ENCODE measurements around the gene OTOP3. TPM values are rescaled to one million over a fixed set of nuclear protein-coding genes. Genes with fewer than 3 reads are reported as not detected.

OTOP3 gene
- polyA plus RNA-seq, 1 experiment, result not detected

DNA sequence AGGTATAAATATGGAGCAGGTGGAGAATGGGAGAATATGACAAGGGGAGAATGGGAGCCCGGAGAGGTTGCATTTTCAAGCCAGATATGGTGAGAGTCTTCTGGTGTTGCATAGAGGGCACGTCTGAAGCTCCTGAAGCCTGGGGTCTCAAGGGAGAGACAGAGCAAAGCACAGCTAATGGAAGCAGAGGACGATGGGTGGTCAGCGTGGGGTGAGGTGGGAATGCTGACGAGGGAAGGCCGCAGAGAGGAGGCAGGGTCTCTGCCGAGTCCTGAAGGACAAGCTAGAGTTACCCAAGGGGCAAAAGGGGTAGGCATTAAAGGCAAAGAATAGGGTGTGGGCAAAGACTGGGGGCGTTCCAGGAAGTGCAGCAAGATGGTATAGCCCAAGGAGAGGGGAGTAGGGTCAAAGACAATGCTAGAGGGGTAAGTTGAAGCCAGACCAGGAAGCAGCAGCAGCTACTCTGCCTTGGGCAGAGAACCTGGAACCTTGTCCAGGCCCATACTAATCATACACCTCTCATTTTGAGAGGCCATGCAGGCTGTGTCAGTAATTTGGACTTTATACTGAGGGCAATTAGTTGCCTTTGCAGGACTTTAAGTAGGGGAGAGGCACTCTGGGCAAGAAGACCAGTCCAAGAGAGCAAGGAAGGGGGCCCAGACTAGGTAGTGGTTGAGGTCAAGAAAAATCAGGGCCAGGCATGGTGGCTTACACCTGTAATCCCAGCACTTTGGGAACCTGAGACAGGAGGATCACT lies 2.7 kb downstream of the OTOP3 start:
- ChIA-PET POLR2A (no interaction called here), CTCF (interaction anchor here (1.6 kb wide), 1 partner anchor 19 kb away, joined by 6 read pairs; no protein-coding TSS in a partner anchor)
- Histone ChIP-seq H3K4me3 (ENCODE audit: low read depth, low read length) (no peak overlapping the region), H3K27me3 (ENCODE audit: control insufficient read depth, insufficient read depth, low read length) (peaks cover 69% of the 10 kb centered on the region), H3K9me3 (ENCODE audit: control insufficient read depth, insufficient read depth, low read length) (no peaks in the 10 kb centered on the region; the same call in 1 of the 2 replicates), H3K27ac (ENCODE audit: low read depth, low read length) (no peak overlapping the region)
- TF ChIP-seq, protein P1, sequence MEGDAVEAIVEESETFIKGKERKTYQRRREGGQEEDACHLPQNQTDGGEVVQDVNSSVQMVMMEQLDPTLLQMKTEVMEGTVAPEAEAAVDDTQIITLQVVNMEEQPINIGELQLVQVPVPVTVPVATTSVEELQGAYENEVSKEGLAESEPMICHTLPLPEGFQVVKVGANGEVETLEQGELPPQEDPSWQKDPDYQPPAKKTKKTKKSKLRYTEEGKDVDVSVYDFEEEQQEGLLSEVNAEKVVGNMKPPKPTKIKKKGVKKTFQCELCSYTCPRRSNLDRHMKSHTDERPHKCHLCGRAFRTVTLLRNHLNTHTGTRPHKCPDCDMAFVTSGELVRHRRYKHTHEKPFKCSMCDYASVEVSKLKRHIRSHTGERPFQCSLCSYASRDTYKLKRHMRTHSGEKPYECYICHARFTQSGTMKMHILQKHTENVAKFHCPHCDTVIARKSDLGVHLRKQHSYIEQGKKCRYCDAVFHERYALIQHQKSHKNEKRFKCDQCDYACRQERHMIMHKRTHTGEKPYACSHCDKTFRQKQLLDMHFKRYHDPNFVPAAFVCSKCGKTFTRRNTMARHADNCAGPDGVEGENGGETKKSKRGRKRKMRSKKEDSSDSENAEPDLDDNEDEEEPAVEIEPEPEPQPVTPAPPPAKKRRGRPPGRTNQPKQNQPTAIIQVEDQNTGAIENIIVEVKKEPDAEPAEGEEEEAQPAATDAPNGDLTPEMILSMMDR (IDR thresholded peaks at IDR 0.05; ENCODE audit: low read depth, low read length), result no peak
- DNase-seq (ENCODE audit: low read depth, low spot score), result no peak

DNA sequence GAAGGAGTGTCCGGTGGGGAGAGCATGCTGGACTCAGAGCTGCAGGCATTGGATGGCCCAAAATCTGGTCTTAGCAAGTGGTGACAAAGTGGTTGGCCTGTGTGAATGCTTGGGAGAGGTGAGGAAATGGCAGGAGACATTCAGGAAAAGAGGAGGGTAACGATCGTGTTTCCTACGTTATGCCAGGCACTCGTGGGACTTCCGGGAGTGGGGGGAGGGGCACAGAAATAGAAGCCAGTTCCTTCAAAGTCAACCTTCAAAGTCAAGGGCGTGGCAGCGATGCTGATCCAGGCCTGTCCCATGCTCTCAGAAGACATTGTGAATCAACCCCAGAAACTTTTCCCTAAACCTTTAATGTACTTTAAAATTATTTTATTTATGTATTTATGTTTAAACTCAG lies 3.8 kb downstream of the OTOP3 start:
- Histone ChIP-seq H3K27ac (ENCODE audit: low read depth, low read length) (no peak overlapping the region), H3K27me3 (ENCODE audit: control insufficient read depth, insufficient read depth, low read length) (peaks cover 67% of the 10 kb centered on the region), H3K9me3 (ENCODE audit: control insufficient read depth, insufficient read depth, low read length) (no peaks in the 10 kb centered on the region; the same call in 1 of the 2 replicates), H3K4me3 (ENCODE audit: low read depth, low read length) (no peak overlapping the region)
- CTCF ChIA-PET, result interaction anchor here (1.6 kb wide), 1 partner anchor 18 kb away, joined by 6 read pairs; no protein-coding TSS in a partner anchor
- POLR2A ChIA-PET, result no interaction called here
- no peak for DNase-seq (ENCODE audit: low read depth, low spot score)
- TF ChIP-seq, protein P1 (IDR thresholded peaks at IDR 0.05; ENCODE audit: low read depth, low read length), result no peak

DNA sequence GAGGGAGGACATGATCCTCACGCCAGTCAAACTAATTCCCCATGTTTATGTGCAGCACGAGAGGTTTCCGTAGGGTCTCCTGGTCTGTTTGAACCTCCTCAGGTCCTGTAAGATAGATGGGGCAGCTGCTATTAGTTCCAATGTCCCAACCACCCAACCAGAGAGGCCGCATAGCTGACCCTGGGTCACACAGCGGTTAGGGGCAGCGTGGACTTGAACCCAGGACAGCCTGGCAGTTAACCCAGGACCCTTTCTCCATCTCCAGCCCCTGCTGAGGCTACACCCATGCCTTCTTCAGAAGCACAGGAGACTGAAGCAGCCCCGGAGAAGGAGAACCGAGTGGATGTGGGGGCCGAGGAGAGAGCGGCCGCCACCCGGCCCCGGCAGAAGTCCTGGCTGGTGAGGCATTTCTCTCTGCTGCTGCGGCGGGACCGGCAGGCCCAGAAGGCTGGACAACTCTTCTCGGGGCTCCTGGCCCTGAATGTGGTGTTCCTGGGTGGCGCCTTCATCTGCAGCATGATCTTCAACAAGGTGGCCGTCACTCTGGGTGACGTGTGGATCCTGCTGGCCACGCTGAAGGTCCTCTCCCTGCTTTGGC lies 5.5 kb downstream of the OTOP3 start:
- TF ChIP-seq, protein P1 (IDR thresholded peaks at IDR 0.05; ENCODE audit: low read depth, low read length), result no peak
- Histone ChIP-seq H3K27me3 (ENCODE audit: control insufficient read depth, insufficient read depth, low read length) (peaks cover 57% of the 10 kb centered on the region), H3K9me3 (ENCODE audit: control insufficient read depth, insufficient read depth, low read length) (no peaks in the 10 kb centered on the region), H3K27ac (ENCODE audit: low read depth, low read length) (no peak overlapping the region), H3K4me3 (ENCODE audit: low read depth, low read length) (no peak overlapping the region)
- POLR2A ChIA-PET, result no interaction called here
- DNase-seq (ENCODE audit: low read depth, low spot score), result no peak
- CTCF ChIA-PET, result no interaction called here

DNA sequence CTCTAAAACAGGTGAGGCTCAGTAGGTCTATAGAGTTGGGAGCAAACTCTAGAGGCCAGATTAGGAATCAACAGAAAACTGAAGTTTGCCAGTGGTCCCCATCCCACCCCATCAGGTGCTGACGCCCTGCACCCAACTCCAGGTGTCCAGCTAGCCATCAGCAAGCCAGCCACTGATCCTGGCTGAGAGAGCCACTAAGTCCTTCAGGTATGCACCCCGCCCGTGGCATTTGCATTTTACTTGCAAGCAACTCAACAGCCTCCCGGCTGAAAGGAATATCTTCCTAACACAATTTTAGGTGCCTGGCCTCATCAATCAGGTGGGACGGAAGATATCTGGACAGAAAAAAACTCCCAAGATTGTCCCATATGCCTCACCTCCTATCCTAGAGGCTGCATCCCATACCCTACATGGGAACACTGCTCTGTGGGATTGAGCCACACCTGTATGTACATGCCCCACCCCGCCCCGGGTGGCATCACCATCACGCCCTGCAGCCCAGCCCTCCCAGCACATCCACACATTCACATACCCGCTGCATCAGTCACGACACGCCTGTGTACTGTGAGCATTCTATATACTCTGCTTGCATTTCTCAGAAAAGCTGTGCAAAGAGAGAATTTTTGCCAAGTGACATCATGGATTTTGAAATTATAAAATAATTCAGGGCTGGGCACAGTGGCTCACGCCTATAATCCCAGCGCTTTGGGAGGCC lies 8.3 kb downstream of the OTOP3 start:
- TF ChIP-seq, protein P1 (IDR thresholded peaks at IDR 0.05; ENCODE audit: low read depth, low read length), result no peak
- Histone ChIP-seq H3K4me3 (ENCODE audit: low read depth, low read length) (no peak overlapping the region), H3K9me3 (ENCODE audit: control insufficient read depth, insufficient read depth, low read length) (no peaks in the 10 kb centered on the region; the same call in 1 of the 2 replicates), H3K27ac (ENCODE audit: low read depth, low read length) (no peak overlapping the region), H3K27me3 (ENCODE audit: control insufficient read depth, insufficient read depth, low read length) (peaks cover 38% of the 10 kb centered on the region)
- DNase-seq (ENCODE audit: low read depth, low spot score), result no peak
- ChIA-PET POLR2A (no interaction called here), CTCF (interaction anchor here (2.3 kb wide), 1 partner anchor 17 kb away, joined by 12 read pairs; no protein-coding TSS in a partner anchor)
